HG03095 (cell line): ENCODE results near the gene AQP6.

Source experiments
- ATAC-seq: cut with Tn5 transposase; IDR thresholded peaks from one replicate; pipeline ENCODE4 v1.9.1; 2021; ENCODE audit warnings: moderate library complexity; ENCODE audit not compliant: unreplicated experiment

AQP6 gene

DNA sequence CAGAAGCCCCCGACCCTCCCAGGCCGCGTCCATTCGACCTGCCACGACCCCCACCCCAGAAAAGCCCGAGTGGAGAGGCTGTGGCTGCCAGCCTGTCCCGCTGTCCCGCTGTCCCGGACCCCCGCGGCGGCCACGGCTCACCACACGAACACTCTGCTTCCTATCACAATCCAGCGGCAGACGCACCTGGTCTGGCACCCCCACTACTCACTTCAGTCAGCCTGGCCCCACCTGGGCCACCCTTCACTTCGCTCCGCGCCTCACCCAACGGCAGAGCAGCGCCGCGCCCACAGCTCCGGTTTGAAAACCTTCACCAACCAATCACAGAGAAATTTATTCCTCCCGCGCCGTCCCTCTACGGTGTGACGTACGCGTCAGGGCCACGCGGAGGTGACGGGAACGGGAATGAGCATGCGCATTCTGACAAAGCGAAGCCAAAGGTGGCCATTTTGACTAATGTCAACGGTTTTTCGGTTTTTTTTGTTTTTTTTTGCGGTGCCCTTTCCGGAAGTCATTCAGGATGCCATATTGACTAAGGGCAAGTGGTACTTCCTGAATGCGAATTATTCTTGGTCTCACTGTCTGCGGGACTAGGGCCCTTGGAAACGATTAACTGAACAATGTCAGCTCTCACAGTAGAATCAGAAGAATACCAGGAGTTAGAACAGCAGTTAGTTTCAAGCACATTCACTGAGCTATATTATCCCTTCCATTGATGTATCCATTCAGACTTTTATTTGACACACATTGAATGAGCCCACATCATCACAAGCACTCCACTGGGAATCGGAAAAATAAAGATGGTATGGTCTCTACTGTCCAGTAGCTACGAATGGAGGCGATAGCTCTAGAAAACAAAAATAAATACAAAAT is 52.7 kb downstream of the AQP6 start, which contains the start of gene RACGAP1:
Gene RACGAP1, minus strand, starts transcription at position 308 of the 873 bp plus-strand sequence. CDS start 8,779 bp downstream, outside the sequence.
- peak; percentile 95 for ATAC-seq

DNA sequence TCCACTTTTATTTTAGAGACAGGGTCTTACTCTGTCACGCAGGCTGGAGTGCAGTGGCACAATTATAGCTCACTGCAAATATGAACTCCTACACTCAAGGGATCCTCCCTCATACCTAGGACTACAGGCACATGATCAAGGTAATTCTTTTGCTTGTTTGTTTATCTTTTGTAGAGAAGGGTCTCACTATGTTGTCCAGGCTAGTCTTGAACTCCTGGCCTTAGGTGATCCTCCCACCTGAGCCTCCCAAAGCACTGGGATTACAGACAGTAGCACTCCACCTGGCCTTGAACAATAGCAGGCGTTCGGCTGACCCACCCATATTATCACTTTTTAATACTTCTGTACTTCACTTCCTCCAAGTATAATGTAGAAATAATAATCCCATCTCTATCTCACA is 53.9 kb downstream of the AQP6 start:
- ATAC-seq = no peak
